Activated CD8-positive, alpha-beta memory T cell treated with anti-CD3 and anti-CD28 coated beads for 4 hours (primary cell): ENCODE results near the gene GPBP1.
"Not testable (repeated sequence)": the region's sequence is repeated elsewhere in the genome, so short reads cannot be mapped to it uniquely, and the experiment has no call there.

Experiments used
- DNase-seq, 2 donors: peaks; one replicate each; pipeline ENCODE4 v3.0.0-alpha.2; 2020; ENCODE audit warnings: low read depth in 2 of 2

The GPBP1 gene

DNA sequence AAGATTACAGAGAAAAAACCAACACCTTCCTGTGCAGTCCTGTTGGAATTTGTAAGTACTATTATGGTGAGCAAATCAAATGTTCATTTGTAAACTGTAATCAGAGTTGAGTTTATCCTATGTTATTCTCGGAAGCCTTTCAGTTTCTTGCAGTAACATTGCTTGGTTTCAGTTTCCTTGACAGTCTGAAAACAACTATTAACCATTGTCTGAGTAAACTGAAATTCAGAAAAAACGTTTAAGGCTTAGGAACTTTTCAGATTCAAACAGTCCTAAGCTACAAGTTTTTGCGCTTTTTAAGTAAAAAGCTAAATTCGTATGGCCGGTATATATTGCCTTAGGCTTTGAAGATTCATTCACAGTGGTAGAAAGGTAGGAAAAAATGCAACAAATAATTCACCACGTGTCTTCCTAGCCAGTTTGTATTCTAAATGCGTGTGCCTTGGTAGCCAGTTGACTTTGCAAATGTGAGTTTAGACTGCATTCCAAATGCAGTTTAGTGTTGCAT is 2.5 kb downstream of the GPBP1 start:
- no peak for DNase-seq

GRCh38 chr5:57177479-57178156 is 3.8 kb downstream of the GPBP1 start:
- DNase-seq: no peak

- not testable (repeated sequence) for DNase-seq
These were observed 4.4 kb downstream of the GPBP1 start for GRCh38 chr5:57178238-57178637.

- DNase-seq: no peak
These were observed 5.7 kb downstream of the GPBP1 start for GRCh38 chr5:57179262-57180200.

DNA sequence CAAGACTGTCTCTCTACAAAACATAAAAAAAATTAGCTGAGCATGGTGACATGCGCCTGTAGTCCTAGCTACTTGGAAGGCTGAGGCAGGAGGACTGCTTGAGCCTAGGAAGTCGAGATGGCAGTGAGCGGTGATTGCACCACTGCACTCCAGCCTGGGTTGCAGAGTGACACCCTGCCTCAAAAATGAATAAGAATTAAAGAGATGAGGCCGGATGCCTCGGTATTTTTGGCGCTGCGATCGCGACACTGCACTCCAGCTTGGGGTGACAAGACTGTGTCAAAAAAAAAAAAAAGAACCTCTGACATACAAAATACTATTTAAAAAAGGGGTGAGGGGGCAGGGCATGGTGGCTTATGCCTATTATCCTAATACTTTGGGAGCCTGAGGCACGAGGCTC is 7.3 kb downstream of the GPBP1 start:
- no peak for DNase-seq

GRCh38 chr5:57184322-57184721 is 10.5 kb downstream of the GPBP1 start:
- DNase-seq: no peak

DNA sequence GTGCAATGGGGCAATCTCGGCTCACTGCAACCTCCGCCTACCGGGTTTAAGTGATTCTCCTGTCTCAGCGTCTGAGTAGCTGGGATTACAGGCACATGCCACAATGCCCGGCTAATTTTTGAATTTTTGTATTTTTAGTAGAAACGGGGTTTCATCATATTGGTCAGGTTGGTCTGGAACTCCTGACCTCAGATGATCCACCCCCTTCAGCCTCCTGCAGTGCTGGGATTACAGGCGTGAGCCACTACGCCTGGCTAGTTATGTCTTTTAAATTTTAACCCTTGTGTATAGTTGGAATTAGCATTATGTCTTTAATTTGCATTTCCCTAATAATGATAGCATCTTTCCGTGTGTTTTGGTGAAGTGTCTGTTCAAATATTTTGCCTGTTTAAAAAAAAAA is 11.5 kb downstream of the GPBP1 start:
- DNase-seq: no peak

DNA sequence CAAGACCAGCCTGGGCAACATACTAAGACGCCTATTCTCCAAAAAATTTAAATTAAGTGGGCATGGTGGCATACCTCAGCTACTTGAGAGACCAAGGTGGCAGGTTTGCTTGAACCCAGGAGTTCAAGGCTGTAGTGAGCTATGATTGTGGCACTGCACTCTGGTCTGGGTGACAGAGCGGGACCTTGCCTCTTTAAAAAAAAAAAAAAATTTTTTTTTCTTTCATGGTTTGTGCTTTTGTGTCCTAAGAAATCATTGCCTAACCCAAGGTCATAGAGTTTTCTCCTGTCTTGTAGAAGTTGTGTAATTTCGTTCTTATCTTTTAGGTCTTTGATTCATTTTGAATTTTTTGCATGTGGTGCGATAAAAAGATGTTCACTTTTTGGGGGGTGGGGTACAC is 12.3 kb downstream of the GPBP1 start:
- DNase-seq: no peak

- DNase-seq: not testable (repeated sequence)
These were observed 14.1 kb downstream of the GPBP1 start for GRCh38 chr5:57187977-57188376.

DNA sequence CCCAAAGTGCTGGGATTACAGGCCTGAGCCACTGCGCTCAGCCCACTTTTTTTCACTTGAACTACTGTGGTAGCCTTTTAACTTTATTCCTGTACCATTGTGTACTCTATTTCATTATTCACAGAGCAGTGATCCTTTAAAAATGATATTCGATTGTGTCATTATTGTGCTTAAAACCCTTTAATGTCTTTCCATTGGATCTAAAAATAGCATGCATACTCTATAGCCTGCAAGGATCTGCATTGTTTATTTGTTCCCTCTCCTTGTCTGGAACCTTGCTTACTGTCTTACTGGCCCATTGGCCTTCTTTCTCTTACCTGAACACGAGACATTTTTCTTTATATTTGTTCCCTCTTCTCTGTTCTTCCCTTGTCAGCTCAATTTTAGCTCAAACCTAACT is 15.7 kb downstream of the GPBP1 start:
- no peak for DNase-seq

GRCh38 chr5:57190593-57190992 is 16.7 kb downstream of the GPBP1 start:
- DNase-seq: no peak

GRCh38 chr5:57191163-57191562 is 17.3 kb downstream of the GPBP1 start:
- DNase-seq: no peak

GRCh38 chr5:57191986-57192385 is 18.1 kb downstream of the GPBP1 start:
- DNase-seq: no peak

- not testable (repeated sequence) for DNase-seq
These were observed 19.0 kb downstream of the GPBP1 start for GRCh38 chr5:57192832-57193231.

- no peak for DNase-seq
These were observed 20.0 kb downstream of the GPBP1 start for GRCh38 chr5:57193757-57194413.

GRCh38 chr5:57194653-57195052 is 20.8 kb downstream of the GPBP1 start:
- no peak for DNase-seq

DNA sequence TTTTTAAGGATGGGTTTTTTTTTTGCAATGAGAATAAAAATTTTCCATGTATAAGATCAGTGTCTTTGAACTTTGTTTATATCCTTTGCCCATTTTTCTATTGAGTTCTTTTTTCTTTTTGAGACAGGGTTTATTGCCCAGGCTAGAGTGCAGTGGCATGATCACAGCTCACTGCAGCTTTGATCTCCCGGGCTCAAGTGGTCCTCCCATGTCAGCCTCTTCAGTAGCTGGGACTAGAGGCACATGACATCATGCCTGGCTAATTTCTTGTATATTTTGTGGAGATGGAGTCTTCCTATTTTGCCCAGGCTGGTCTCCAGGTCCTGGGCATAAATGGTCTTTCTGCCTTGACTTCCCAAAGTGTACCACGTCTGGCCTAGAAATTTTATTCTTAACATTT is 21.2 kb downstream of the GPBP1 start:
- no peak for DNase-seq

- DNase-seq: no peak
These were observed 26.0 kb downstream of the GPBP1 start for GRCh38 chr5:57199866-57200265.

GRCh38 chr5:57202811-57203210 is 29.0 kb downstream of the GPBP1 start:
- no peak for DNase-seq

GRCh38 chr5:57207007-57207653 is 33.3 kb downstream of the GPBP1 start:
- no peak for DNase-seq

- DNase-seq: no peak
These were observed 33.8 kb downstream of the GPBP1 start for GRCh38 chr5:57207681-57208080.
